H9 (cell line): Measurements from ENCODE around the gene MAP3K21. TPM values are rescaled to one million over a fixed set of nuclear protein-coding genes. Genes with fewer than 3 reads are reported as not detected.

Source experiments
- DNase-seq: peaks from one replicate; pipeline ENCODE4 v3.0.0-alpha.2; 2017
- H2AFZ ChIP-seq: one replicate; pipeline ENCODE4 v1.6.1; 2013; ENCODE audit warnings: mild to moderate bottlenecking, low read length, control low read depth, moderate library complexity
- H2AK5ac ChIP-seq: 2 replicates; pipeline ENCODE4 v1.6.1; 2013; ENCODE audit warnings: low read length, control low read depth, mixed read lengths; ENCODE audit not compliant: insufficient read length
- H2BK120ac ChIP-seq: one replicate; pipeline ENCODE4 v1.6.1; 2013; ENCODE audit warnings: low read depth, mild to moderate bottlenecking, low read length, control low read depth, inconsistent platforms; ENCODE audit not compliant: poor library complexity, severe bottlenecking
- H2BK12ac ChIP-seq: 2 replicates; pipeline ENCODE4 v1.6.1; 2013; ENCODE audit warnings: low read length, control low read depth, mixed read lengths, low read depth; ENCODE audit not compliant: insufficient read length
- H2BK15ac ChIP-seq: 2 replicates; pipeline ENCODE4 v1.6.1; 2013; ENCODE audit warnings: low read depth, low read length, control low read depth
- H2BK20ac ChIP-seq: one replicate; pipeline ENCODE4 v1.6.1; 2013; ENCODE audit warnings: low read depth, mild to moderate bottlenecking, low read length, control low read depth, inconsistent platforms; ENCODE audit not compliant: poor library complexity, severe bottlenecking
- H2BK5ac ChIP-seq: 2 replicates; pipeline ENCODE4 v1.6.1; 2013; ENCODE audit warnings: low read length, control low read depth, mixed read lengths; ENCODE audit not compliant: insufficient read length
- H3K14ac ChIP-seq: 2 replicates; pipeline ENCODE4 v1.6.1; 2013; ENCODE audit warnings: low read length, control low read depth; ENCODE audit not compliant: insufficient read depth
- H3K18ac ChIP-seq: 2 replicates; pipeline ENCODE4 v1.6.1; 2013; ENCODE audit warnings: low read depth, mild to moderate bottlenecking, mixed read lengths, low read length, control low read depth; ENCODE audit not compliant: insufficient read length
- H3K23ac ChIP-seq: 2 replicates; pipeline ENCODE4 v1.6.1; 2013; ENCODE audit warnings: low read length, control low read depth, mixed read lengths, low read depth; ENCODE audit not compliant: insufficient read length
- H3K23me2 ChIP-seq: 2 replicates; pipeline ENCODE4 v1.6.1; 2013; ENCODE audit warnings: low read depth, mild to moderate bottlenecking, mixed read lengths, low read length, control low read depth; ENCODE audit not compliant: insufficient read length, poor library complexity, severe bottlenecking
- H3K27ac ChIP-seq: 2 replicates; pipeline ENCODE4 v1.5.1; 2013; ENCODE audit warnings: low read length, control low read depth, mixed read lengths, low read depth; ENCODE audit not compliant: insufficient read length
- H3K27me3 ChIP-seq: 2 replicates; pipeline ENCODE4 v1.6.1; 2013; ENCODE audit warnings: low read length, control low read depth, inconsistent platforms; ENCODE audit not compliant: insufficient read depth
- H3K4ac ChIP-seq: 2 replicates; pipeline ENCODE4 v1.6.1; 2013; ENCODE audit warnings: low read depth, mild to moderate bottlenecking, control low read depth, inconsistent platforms, low read length, moderate library complexity
- H3K4me1 ChIP-seq: 2 replicates; pipeline ENCODE4 v1.6.1; 2013; ENCODE audit warnings: low read length, control low read depth, inconsistent platforms; ENCODE audit not compliant: insufficient read depth
- H3K4me2 ChIP-seq: 2 replicates; pipeline ENCODE4 v1.6.1; 2013; ENCODE audit warnings: low read length, control low read depth, mixed read lengths; ENCODE audit not compliant: insufficient read length, insufficient read depth
- H3K56ac ChIP-seq: 2 replicates; pipeline ENCODE4 v1.6.1; 2013; ENCODE audit warnings: low read depth, mild to moderate bottlenecking, mixed read lengths, low read length, control low read depth; ENCODE audit not compliant: insufficient read length
- H3K79me1 ChIP-seq: 2 replicates; pipeline ENCODE4 v1.6.1; 2013; ENCODE audit warnings: low read depth, mild to moderate bottlenecking, moderate library complexity, low read length, control low read depth, inconsistent platforms; ENCODE audit not compliant: insufficient read depth, poor library complexity, severe bottlenecking
- H3K79me2 ChIP-seq: 2 replicates; pipeline ENCODE4 v1.6.1; 2013; ENCODE audit warnings: low read length, control low read depth, inconsistent platforms; ENCODE audit not compliant: insufficient read depth
- H3K9ac ChIP-seq: 2 replicates; pipeline ENCODE4 v1.6.1; 2013; ENCODE audit warnings: low read length, control low read depth, mixed read lengths; ENCODE audit not compliant: insufficient read length; ENCODE audit errors: extremely low read depth
- H3K9me3 ChIP-seq: one replicate; pipeline ENCODE4 v1.6.1; 2013; ENCODE audit warnings: low read depth, low read length, inconsistent platforms; ENCODE audit not compliant: control insufficient read depth
- H3T11ph ChIP-seq: one replicate; pipeline ENCODE4 v1.6.1; 2013; ENCODE audit warnings: mild to moderate bottlenecking, low read length, control low read depth, inconsistent platforms
- H4K20me1 ChIP-seq: one replicate; pipeline ENCODE4 v1.6.1; 2013; ENCODE audit not compliant: control insufficient read depth, insufficient read length, insufficient read depth
- H4K5ac ChIP-seq: 2 replicates; pipeline ENCODE4 v1.6.1; 2013; ENCODE audit warnings: low read depth, mild to moderate bottlenecking, mixed read lengths, low read length, control low read depth; ENCODE audit not compliant: insufficient read length
- H4K8ac ChIP-seq: replicated peaks from 2 replicates; pipeline ENCODE4 v1.6.1; 2013; ENCODE audit warnings: low read length, control low read depth, mixed read lengths, low read depth; ENCODE audit not compliant: insufficient read length
- H4K91ac ChIP-seq: 2 replicates; pipeline ENCODE4 v1.6.1; 2013; ENCODE audit warnings: low read depth, mild to moderate bottlenecking, moderate library complexity, mixed read lengths, low read length, control low read depth; ENCODE audit not compliant: insufficient read length
- H3K27ac Mint-ChIP-seq, 3 experiments: 2 replicates in 2 of 3; 3 replicates in 1 of 3; pipeline ENCODE4 v1.8.0; 2020 to 2021; ENCODE audit warnings: mixed read lengths in 3 of 3, mild to moderate bottlenecking in 1 of 3, moderate library complexity in 1 of 3
- H3K27me3 Mint-ChIP-seq: 2 replicates; pipeline ENCODE4 v1.8.0; 2021; ENCODE audit warnings: low read depth, mild to moderate bottlenecking, moderate library complexity, mixed read lengths
- H3K36me3 Mint-ChIP-seq, 3 experiments: 2 replicates in 2 of 3; 3 replicates in 1 of 3; pipeline ENCODE4 v1.8.0; 2020 to 2021; ENCODE audit warnings: low read depth in 3 of 3, mixed read lengths in 3 of 3; ENCODE audit not compliant: insufficient read depth in 1 of 3
- H3K4me1 Mint-ChIP-seq, 2 experiments: 2 replicates each; pipeline ENCODE4 v1.8.0; 2020; ENCODE audit warnings: mixed read lengths in 2 of 2
- H3K4me3 Mint-ChIP-seq, 2 experiments: 2 replicates in 1 of 2; 3 replicates in 1 of 2; pipeline ENCODE4 v1.8.0; 2020 to 2021; ENCODE audit warnings: mild to moderate bottlenecking in 2 of 2, mixed read lengths in 2 of 2, moderate library complexity in 1 of 2
- H3K9me3 Mint-ChIP-seq, 2 experiments: 2 replicates in 1 of 2; 3 replicates in 1 of 2; pipeline ENCODE4 v1.8.0; 2020; ENCODE audit warnings: mild to moderate bottlenecking in 2 of 2, mixed read lengths in 2 of 2, moderate library complexity in 1 of 2
- WGBS: extraction: QIAGEN DNeasy Blood & Tissue Kit; methylation state at CpG from one replicate; pipeline ENCODE4 v1.1.7; 2013; ENCODE audit warnings: missing lambda C conversion rate, low lambda C conversion rate, mixed read lengths; ENCODE audit not compliant: insufficient read length; ENCODE audit errors: extremely low coverage; 5-methylcytosine and 5-hydroxymethylcytosine counted together
- total RNA-seq: library from RNA; stranded (reverse); gene quantifications from 2 replicates; pipeline ENCODE4 v1.2.1, GENCODE V29; 2021
- TF ChIP-seq, protein P1 (sequence below): fragments of 200-600 bp; sonication (generic); conservative IDR thresholded peaks from 3 replicates; pipeline ENCODE4 v1.8.0; 2021; ENCODE audit warnings: antibody characterized with exemption, mild to moderate bottlenecking

MAP3K21 gene
- total RNA-seq, 1 experiment from 2014 or later, result 11.7 TPM

DNA sequence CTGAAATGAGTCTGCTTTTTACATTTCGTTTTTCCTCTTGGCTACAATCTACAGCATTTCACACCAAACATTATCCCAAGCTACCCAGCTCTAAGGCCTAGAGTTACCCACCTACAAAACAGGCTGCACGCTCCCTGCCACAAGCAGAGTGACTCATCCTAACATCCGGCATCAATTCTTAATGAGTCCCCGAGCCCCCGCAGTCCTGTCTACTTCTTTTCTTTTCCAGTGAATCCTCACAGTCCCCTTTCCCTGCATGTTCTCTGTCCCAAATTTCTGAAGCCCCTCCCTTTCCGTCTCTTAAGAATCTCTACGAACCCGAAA, 32.6 kb upstream of the MAP3K21 start:
- Histone ChIP-seq H3K14ac (peak overlapping the region; percentile 83; the same call in 1 of the 2 replicates), H2BK12ac (no peak overlapping the region), H3K27me3 (no peaks in the 10 kb centered on the region), H2BK20ac (no peak overlapping the region), H4K8ac (no peak overlapping the region), H2AFZ (no peak overlapping the region), H3K27ac (no peak overlapping the region), H3K4ac (no peak overlapping the region), H4K5ac (no peak overlapping the region), H4K91ac (no peak overlapping the region), H2BK15ac (no peak overlapping the region; the same call in 1 of the 2 replicates), H3K79me1 (no peaks in the 10 kb centered on the region), H3K9ac (peak overlapping the region; percentile 76), H3K79me2 (peaks cover 18% of the 10 kb centered on the region; the same call in 1 of the 2 replicates), H2BK5ac (no peak overlapping the region), H4K20me1 (no peaks in the 10 kb centered on the region), H3K4me1 (peaks cover 6% of the 10 kb centered on the region; the same call in 1 of the 2 replicates), H3K23ac (no peak overlapping the region), H3K4me2 (peak overlapping the region; percentile 79), H3K9me3 (no peaks in the 10 kb centered on the region), H3T11ph (no peak overlapping the region), H3K23me2 (peaks cover 6% of the 10 kb centered on the region), H2BK120ac (no peak overlapping the region), H3K18ac (no peak overlapping the region), H3K56ac (no peak overlapping the region), H2AK5ac (no peak overlapping the region)
- TF ChIP-seq, protein P1, sequence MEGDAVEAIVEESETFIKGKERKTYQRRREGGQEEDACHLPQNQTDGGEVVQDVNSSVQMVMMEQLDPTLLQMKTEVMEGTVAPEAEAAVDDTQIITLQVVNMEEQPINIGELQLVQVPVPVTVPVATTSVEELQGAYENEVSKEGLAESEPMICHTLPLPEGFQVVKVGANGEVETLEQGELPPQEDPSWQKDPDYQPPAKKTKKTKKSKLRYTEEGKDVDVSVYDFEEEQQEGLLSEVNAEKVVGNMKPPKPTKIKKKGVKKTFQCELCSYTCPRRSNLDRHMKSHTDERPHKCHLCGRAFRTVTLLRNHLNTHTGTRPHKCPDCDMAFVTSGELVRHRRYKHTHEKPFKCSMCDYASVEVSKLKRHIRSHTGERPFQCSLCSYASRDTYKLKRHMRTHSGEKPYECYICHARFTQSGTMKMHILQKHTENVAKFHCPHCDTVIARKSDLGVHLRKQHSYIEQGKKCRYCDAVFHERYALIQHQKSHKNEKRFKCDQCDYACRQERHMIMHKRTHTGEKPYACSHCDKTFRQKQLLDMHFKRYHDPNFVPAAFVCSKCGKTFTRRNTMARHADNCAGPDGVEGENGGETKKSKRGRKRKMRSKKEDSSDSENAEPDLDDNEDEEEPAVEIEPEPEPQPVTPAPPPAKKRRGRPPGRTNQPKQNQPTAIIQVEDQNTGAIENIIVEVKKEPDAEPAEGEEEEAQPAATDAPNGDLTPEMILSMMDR, result no peak
- peak; percentile 67 for DNase-seq
- H3K4me1 Mint-ChIP-seq, result peaks cover 50 to 52% of the 10 kb centered on the region in 2 experiments
- H3K9me3 Mint-ChIP-seq, result no peaks in the 10 kb centered on the region
- peak overlapping the region; percentile 80 to 96 (median 96) for H3K27ac Mint-ChIP-seq
- no CpG with 5 or more reads among the region's 8 CpGs for WGBS
- peaks cover 0 to 14% (median 3%) of the 10 kb centered on the region in 3 experiments; a peak in 3 of 7 replicates for H3K36me3 Mint-ChIP-seq
- no peaks in the 10 kb centered on the region for H3K27me3 Mint-ChIP-seq
- H3K4me3 Mint-ChIP-seq, result peak overlapping the region; percentile 89 to 93
